ENCODE results near the gene FBXO7.

The FBXO7 gene

DNA sequence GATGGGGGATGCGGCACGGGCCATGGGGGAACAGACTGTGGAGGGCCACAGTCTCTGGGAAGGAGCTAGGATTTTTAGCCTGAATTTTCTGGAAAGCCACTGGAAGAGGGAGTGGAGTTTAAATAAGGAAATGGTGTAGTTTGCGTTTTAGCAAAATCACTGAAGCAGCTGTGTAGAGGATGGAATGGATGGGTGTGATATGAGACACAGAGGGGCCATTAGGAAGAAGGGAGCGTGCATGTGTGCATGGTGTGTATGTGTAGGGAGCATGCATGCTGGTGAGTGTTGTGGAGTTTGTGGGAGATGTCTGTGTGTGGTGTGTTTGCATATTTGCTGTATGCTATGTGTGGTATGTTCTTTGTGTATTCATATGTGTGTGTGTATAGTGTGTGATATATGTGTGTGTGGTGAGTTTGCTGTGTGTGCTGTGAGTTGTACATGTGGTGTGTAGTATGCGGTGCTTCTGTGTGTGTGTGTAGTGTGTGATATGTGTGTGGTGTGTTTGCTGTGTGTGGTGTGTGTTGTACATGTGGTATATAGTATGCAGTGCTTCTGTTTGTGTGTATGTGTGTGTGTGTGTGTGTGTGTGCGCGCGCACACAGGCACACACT lies 67.6 kb downstream of the FBXO7 start:
- H3K4me3 ChIP-seq (ENCODE audit: low read depth, low read length) = no peak overlapping the region
- TF ChIP-seq CTCF (IDR thresholded peaks at IDR 0.05; ENCODE audit: borderline replicate concordance, insufficient read depth, low read depth, low read length) = no peak

DNA sequence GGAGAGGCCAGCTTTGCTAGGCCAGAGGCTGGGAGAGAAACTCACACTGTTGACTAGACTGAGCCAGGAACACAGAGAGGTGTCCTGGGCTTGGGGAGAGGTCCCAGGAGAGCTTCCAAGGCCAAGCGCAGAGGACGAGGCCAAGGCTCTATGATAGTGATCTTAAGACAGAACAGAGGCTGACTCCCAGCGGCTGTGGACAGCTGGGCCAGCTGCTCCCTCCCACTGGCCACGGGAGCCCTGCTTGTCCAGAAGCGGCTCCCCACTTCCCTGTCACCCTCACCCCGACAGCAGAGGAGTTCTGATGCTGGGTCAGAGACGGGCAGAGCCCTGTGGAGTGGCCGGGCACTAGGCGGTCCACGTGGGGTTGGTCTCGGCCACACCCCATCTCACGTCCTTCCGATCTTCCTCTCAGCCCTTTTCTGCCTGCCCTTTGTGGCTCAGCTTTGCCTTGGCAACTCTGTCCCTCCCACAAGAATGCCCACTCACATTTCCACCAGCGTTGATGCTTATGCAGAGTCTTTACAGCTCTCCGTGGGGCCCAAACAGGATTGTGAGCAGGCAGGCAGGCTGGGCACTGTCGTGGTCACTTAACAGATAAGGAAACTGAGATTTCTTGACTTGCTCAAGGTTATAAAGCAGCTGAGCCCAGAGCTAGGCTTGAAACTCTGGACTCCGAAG lies 68.2 kb downstream of the FBXO7 start:
- no peak overlapping the region for H3K4me3 ChIP-seq (ENCODE audit: low read depth, low read length)
- TF ChIP-seq CTCF (IDR thresholded peaks at IDR 0.05; ENCODE audit: borderline replicate concordance, insufficient read depth, low read depth, low read length) = no peak

DNA sequence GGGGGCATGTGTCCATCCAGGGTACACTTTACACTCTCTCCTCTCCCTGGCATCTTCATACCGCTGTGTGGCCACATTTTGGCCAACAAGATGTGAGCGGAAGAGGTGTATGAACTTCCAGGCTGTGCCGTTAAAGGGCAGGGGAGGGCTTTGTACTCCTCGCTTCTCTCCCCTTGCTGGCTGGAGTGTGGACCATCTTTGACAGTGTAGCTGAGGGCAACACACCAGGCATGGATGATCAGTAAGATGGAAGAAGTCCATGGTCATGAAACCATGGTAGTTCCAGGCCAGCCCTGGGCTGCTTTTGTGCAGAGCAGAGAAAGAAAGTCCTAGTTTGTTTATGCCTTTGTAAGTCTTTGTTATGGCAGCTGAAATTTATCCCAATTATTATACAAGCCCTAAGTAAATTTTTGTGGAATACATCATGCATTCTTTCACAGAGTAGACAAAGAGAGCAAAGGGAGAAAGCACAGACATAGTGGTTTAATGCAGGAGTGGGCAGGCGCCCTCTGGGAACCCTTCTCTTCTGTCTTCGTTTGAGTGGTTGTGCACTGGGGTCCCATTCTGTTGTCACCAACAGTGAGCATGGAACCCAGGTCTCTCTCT lies 70.4 kb downstream of the FBXO7 start:
- TF ChIP-seq CTCF (IDR thresholded peaks at IDR 0.05; ENCODE audit: borderline replicate concordance, insufficient read depth, low read depth, low read length) = no peak

GRCh38 chr22:32545801-32546200 lies 71.2 kb downstream of the FBXO7 start:
- no peak for TF ChIP-seq CTCF (IDR thresholded peaks at IDR 0.05; ENCODE audit: borderline replicate concordance, insufficient read depth, low read depth, low read length)
- H3K4me3 ChIP-seq (ENCODE audit: low read depth, low read length) = no peak overlapping the region

More for the DNA sequence above, 70.4 kb downstream of the FBXO7 start:
- H3K4me3 ChIP-seq (ENCODE audit: low read depth, low read length) = no peak overlapping the region

DNA sequence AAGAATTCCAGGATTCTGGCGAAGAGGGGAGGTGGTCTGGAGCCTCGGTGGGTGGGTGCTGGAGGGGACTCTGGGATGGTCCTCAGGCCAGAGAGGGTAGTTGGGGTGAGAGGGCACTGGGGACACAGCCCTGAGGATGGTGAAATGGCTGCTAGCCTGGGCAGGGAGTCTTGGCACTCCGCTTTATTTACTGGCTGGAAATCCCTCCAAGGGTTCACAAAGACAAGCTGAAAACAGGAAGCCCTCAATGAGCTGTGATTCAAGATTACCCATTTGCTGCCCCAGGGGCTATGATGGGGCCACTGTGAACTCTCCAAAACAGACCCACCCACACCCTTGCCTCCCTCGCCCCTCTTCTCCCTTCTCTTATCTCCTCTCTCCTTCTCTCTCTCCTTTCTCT lies 71.9 kb downstream of the FBXO7 start:
- H3K4me3 ChIP-seq (ENCODE audit: low read depth, low read length) = no peak overlapping the region
- no peak for TF ChIP-seq CTCF (IDR thresholded peaks at IDR 0.05; ENCODE audit: borderline replicate concordance, insufficient read depth, low read depth, low read length)

DNA sequence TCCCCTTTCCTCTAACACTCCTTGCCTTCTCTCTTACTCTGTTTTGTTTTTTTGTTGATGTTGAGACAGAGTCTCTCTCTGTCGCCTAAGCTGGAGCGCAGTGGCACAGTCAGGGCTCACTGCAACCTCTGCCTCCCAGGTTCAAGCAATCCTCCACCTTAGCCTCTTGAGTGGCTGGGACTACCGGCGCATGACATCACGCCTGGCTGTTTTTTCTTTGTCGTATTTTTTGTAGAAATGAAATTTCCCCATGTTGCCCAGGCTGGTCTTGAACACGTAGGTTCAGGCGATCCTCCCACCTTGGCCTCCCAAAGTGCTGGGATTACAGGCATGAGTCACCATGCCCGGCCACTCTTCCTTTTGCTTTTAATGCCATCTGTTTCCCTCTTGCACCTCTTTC lies 72.3 kb downstream of the FBXO7 start:
- no peak for TF ChIP-seq CTCF (IDR thresholded peaks at IDR 0.05; ENCODE audit: borderline replicate concordance, insufficient read depth, low read depth, low read length)
- H3K4me3 ChIP-seq (ENCODE audit: low read depth, low read length) = no peak overlapping the region

- no peak overlapping the region for H3K4me3 ChIP-seq (ENCODE audit: low read depth, low read length)
- TF ChIP-seq CTCF (IDR thresholded peaks at IDR 0.05; ENCODE audit: borderline replicate concordance, insufficient read depth, low read depth, low read length) = no peak
Measured at GRCh38 chr22:32548039-32548438, 73.4 kb downstream of the FBXO7 start.
